PC-3 (cell line): ENCODE data around the gene PLA2G4D.

Experiments
- CTCF ChIP-seq: fragments of 300-600 bp; sonication (generic); conservative IDR thresholded peaks from 2 replicates; pipeline ENCODE4 v1.5.1; 2017; ENCODE audit warnings: antibody characterized with exemption, low read depth, mild to moderate bottlenecking, low read length
- EZH2 ChIP-seq: fragments of 300-600 bp; sonication (generic); IDR thresholded peaks from one replicate; pipeline ENCODE4 v1.6.1; 2017; ENCODE audit warnings: antibody characterized with exemption, mild to moderate bottlenecking, low read length; ENCODE audit not compliant: unreplicated experiment
- EZH2phosphoT487 ChIP-seq: fragments of 300-600 bp; sonication (generic); IDR thresholded peaks from 2 replicates; pipeline ENCODE4 v1.6.1; 2018; ENCODE audit warnings: mild to moderate bottlenecking, antibody characterized with exemption, low read length, borderline replicate concordance

- TF ChIP-seq CTCF (no peak), EZH2phosphoT487 (no peak), EZH2 (no peak)
These were observed 58.1 kb downstream of the PLA2G4D start for GRCh38 chr15:42036112-42036905.
